Limb (tissue), 2 donors: Measurements from ENCODE around the gene ADGRV1.
A peak's percentile ranks its signal among the peaks of the same experiment; 100 is the strongest.
"Not testable (repeated sequence)": the region's sequence is repeated elsewhere in the genome, so short reads cannot be mapped to it uniquely, and the experiment has no call there.

ENCODE experiments used
- DNase-seq, 2 donors: peaks; one replicate each; pipeline ENCODE4 v3.0.0-alpha.2; 2016; ENCODE audit errors: extremely low spot score in 2 of 2

Gene ADGRV1

GRCh38 chr5:91025956-91026355 lies 467.4 kb downstream of the ADGRV1 start:
- DNase-seq, result no peak

- no peak for DNase-seq
Measured at GRCh38 chr5:91026466-91026865, 467.9 kb downstream of the ADGRV1 start.

- DNase-seq, result no peak
Measured at GRCh38 chr5:91027405-91028139, 469.0 kb downstream of the ADGRV1 start.

- no peak for DNase-seq
Measured at GRCh38 chr5:91028499-91028956, 469.9 kb downstream of the ADGRV1 start.

GRCh38 chr5:91030521-91031401 lies 472.2 kb downstream of the ADGRV1 start:
- no peak for DNase-seq

GRCh38 chr5:91031402-91031752 lies 472.8 kb downstream of the ADGRV1 start:
- DNase-seq, result no peak

GRCh38 chr5:91032125-91032524 lies 473.5 kb downstream of the ADGRV1 start:
- DNase-seq, result no peak

GRCh38 chr5:91033370-91033769 lies 474.8 kb downstream of the ADGRV1 start:
- DNase-seq, result no peak

- DNase-seq, result no peak
Measured at GRCh38 chr5:91038180-91038808, 479.7 kb downstream of the ADGRV1 start.

- not testable (repeated sequence) for DNase-seq
Measured at GRCh38 chr5:91041132-91041531, 482.5 kb downstream of the ADGRV1 start.

GRCh38 chr5:91042247-91042935 lies 483.8 kb downstream of the ADGRV1 start:
- DNase-seq, result no peak

GRCh38 chr5:91042936-91043255 lies 484.3 kb downstream of the ADGRV1 start:
- peak in 1 of 2 donors; percentile 27 for DNase-seq

GRCh38 chr5:91048073-91048472 lies 489.5 kb downstream of the ADGRV1 start:
- no peak for DNase-seq

- DNase-seq, result no peak
Measured at GRCh38 chr5:91049112-91049511, 490.5 kb downstream of the ADGRV1 start.

GRCh38 chr5:91049800-91050199 lies 491.2 kb downstream of the ADGRV1 start:
- no peak for DNase-seq

GRCh38 chr5:91052411-91052810 lies 493.8 kb downstream of the ADGRV1 start:
- DNase-seq, result not testable (repeated sequence)

GRCh38 chr5:91052977-91053740 lies 494.6 kb downstream of the ADGRV1 start:
- no peak for DNase-seq

GRCh38 chr5:91053741-91054025 lies 495.1 kb downstream of the ADGRV1 start:
- DNase-seq, result no peak

GRCh38 chr5:91058155-91058554 lies 499.6 kb downstream of the ADGRV1 start:
- DNase-seq, result no peak

- DNase-seq, result no peak
Measured at GRCh38 chr5:91058575-91058974, 500.0 kb downstream of the ADGRV1 start.

GRCh38 chr5:91059409-91059808 lies 500.8 kb downstream of the ADGRV1 start:
- no peak for DNase-seq
